HEK293 (cell line): ENCODE data around the gene CARS1.

Experiments used
- ATF2 ChIP-seq: fragments of 450-650 bp; formaldehyde crosslinking; IDR thresholded peaks from 2 replicates; pipeline ENCODE4 v1.5.1; 2016; ENCODE audit warnings: missing biosample characterization, missing genetic modification characterization, low read depth
- CTCF ChIP-seq: fragments of 450-650 bp; formaldehyde crosslinking; IDR thresholded peaks from 2 replicates; pipeline ENCODE4 v1.5.1; 2016; ENCODE audit warnings: missing biosample characterization, missing genetic modification characterization
- GLIS1 ChIP-seq: fragments of 450-650 bp; formaldehyde crosslinking; IDR thresholded peaks from 2 replicates; pipeline ENCODE4 v1.5.1; 2016; ENCODE audit warnings: missing biosample characterization, missing genetic modification characterization
- PBX3 ChIP-seq: sonication (generic); formaldehyde crosslinking; IDR thresholded peaks from 2 replicates; pipeline ENCODE4 v1.8.1; 2022; ENCODE audit warnings: mild to moderate bottlenecking, moderate library complexity, missing genetic modification reagents
- RBAK ChIP-seq: fragments of 450-650 bp; formaldehyde crosslinking; IDR thresholded peaks from 2 replicates; pipeline ENCODE4 v1.5.1; 2016; ENCODE audit warnings: missing biosample characterization, missing genetic modification characterization
- YY1 ChIP-seq: fragments of 450-650 bp; formaldehyde crosslinking; IDR thresholded peaks from 2 replicates; pipeline ENCODE4 v1.5.1; 2018; ENCODE audit warnings: missing biosample characterization, missing genetic modification characterization
- ZNF112 ChIP-seq: fragments of 450-650 bp; formaldehyde crosslinking; IDR thresholded peaks from 2 replicates; pipeline ENCODE4 v1.5.0; 2017; ENCODE audit warnings: missing biosample characterization, missing genetic modification characterization
- ZNF274 ChIP-seq, 2 experiments: fragments of 200-500 bp in 1 of 2; fragments of 450-650 bp in 1 of 2; sonication (Bioruptor generic) in 1 of 2; formaldehyde crosslinking in 1 of 2; IDR thresholded peaks; 2 replicates each; pipeline versions ENCODE4 v1.5.1 to v1.6.1; 2014 to 2016; ENCODE audit warnings: borderline replicate concordance in 1 of 2, inconsistent platforms in 1 of 2, low read length in 1 of 2, missing biosample characterization in 1 of 2, missing genetic modification characterization in 1 of 2
- ZNF561 ChIP-seq: fragments of 450-650 bp; IDR thresholded peaks from 2 replicates; pipeline ENCODE4 v1.5.1; 2018; ENCODE audit warnings: missing biosample characterization, missing genetic modification characterization, borderline replicate concordance
- ZNF596 ChIP-seq: fragments of 450-650 bp; IDR thresholded peaks from 2 replicates; pipeline ENCODE4 v1.5.0; 2018; ENCODE audit warnings: missing biosample characterization, mild to moderate bottlenecking, missing genetic modification characterization, moderate library complexity
- ZNF792 ChIP-seq: fragments of 450-650 bp; formaldehyde crosslinking; IDR thresholded peaks from 2 replicates; pipeline ENCODE4 v1.5.1; 2016; ENCODE audit warnings: missing biosample characterization, missing genetic modification characterization
- ZSCAN4 ChIP-seq: fragments of 450-650 bp; formaldehyde crosslinking; IDR thresholded peaks from 2 replicates; pipeline ENCODE4 v1.5.1; 2017; ENCODE audit warnings: missing biosample characterization, missing genetic modification characterization

GRCh38 chr11:2976294-2977063 lies 80.7 kb downstream of the CARS1 start:
- TF ChIP-seq ZNF561 (no peak), CTCF (no peak), ZSCAN4 (tag by site-specific recombination) (no peak), ZNF792 (tag by site-specific recombination) (no peak), ATF2 (no peak), PBX3 (CRISPR knock-in tag) (no peak), ZNF274 (IDR thresholded peaks at IDR 0.05; ENCODE audit: low read length) (no peak), ZNF274 (tag by site-specific recombination; IDR thresholded peaks at IDR 0.05; ENCODE audit: borderline replicate concordance) (no peak), YY1 (no peak), RBAK (tag by site-specific recombination) (no peak), ZNF596 (tag by site-specific recombination) (no peak), GLIS1 (tag by site-specific recombination) (no peak), ZNF112 (tag by site-specific recombination) (no peak)
